Thymus (tissue), 11 donors: ENCODE data around the gene MED26. TPM values are rescaled to one million over a fixed set of nuclear protein-coding genes. Genes with fewer than 3 reads are reported as not detected.

Source experiments
- DNase-seq, 9 donors: peaks; one replicate each; pipeline ENCODE4 v3.0.0-alpha.2; 2013; ENCODE audit warnings: low spot score in 9 of 9, low read depth in 6 of 9, missing footprints in 1 of 9
- H3K27ac ChIP-seq, 2 donors: one replicate each; pipeline ENCODE4 v1.5.1; 2013; ENCODE audit warnings: control low read depth in 1 of 2, low read depth in 1 of 2, low read length in 1 of 2, mild to moderate bottlenecking in 1 of 2, moderate library complexity in 1 of 2
- H3K27me3 ChIP-seq, 2 donors: one replicate each; pipeline ENCODE4 v1.5.1; 2013; ENCODE audit warnings: low read length in 1 of 2; ENCODE audit not compliant: control insufficient read depth in 2 of 2, insufficient read depth in 1 of 2
- H3K36me3 ChIP-seq, 2 donors: one replicate each; pipeline ENCODE4 v1.5.1; 2013; ENCODE audit warnings: low read length in 1 of 2, mild to moderate bottlenecking in 1 of 2, moderate library complexity in 1 of 2; ENCODE audit not compliant: control insufficient read depth in 2 of 2, insufficient read depth in 2 of 2
- H3K4me1 ChIP-seq, 2 donors: one replicate each; pipeline ENCODE4 v1.5.1; 2013; ENCODE audit warnings: low read length in 2 of 2; ENCODE audit not compliant: control insufficient read depth in 2 of 2, insufficient read depth in 2 of 2
- H3K4me3 ChIP-seq, 2 donors: one replicate each; pipeline ENCODE4 v1.5.1; 2013; ENCODE audit warnings: low read length in 2 of 2, control low read depth in 1 of 2, mild to moderate bottlenecking in 1 of 2
- H3K9me3 ChIP-seq, 2 donors: one replicate each; pipeline ENCODE4 v1.5.1; 2013; ENCODE audit warnings: low read length in 1 of 2, mild to moderate bottlenecking in 1 of 2; ENCODE audit not compliant: control insufficient read depth in 2 of 2, insufficient read depth in 1 of 2
- WGBS: extraction: QIAGEN DNeasy Blood & Tissue Kit; methylation state at CpG from one replicate; pipeline ENCODE4 v1.1.7; 2013; 5-methylcytosine and 5-hydroxymethylcytosine counted together
- polyA plus RNA-seq: library from polyadenylated mRNA; stranded (reverse); fragments of 200-250 nt; gene quantifications from one replicate; pipeline ENCODE4 v1.2.3, GENCODE V29; 2013
- total RNA-seq: library from RNA; stranded (reverse); fragments of 120-200 nt; gene quantifications from one replicate; pipeline ENCODE4 v1.2.4, GENCODE V29; 2013
- donor health status: healthy.

MED26 gene
- total and polyA plus RNA-seq, 2 donors = 6.2 to 8.1 TPM

- Histone ChIP-seq H3K36me3 (peaks cover 36 to 38% of the 10 kb centered on the region in 2 donors), H3K9me3 (no peaks in the 10 kb centered on the region), H3K27ac (peak overlapping the region in 1 of 2 donors; percentile 64), H3K27me3 (no peaks in the 10 kb centered on the region), H3K4me3 (no peak overlapping the region), H3K4me1 (peaks cover 20 to 40% of the 10 kb centered on the region in 2 donors)
- 94% methylated on average over 12 of the region's 12 CpGs for WGBS
- DNase-seq = no peak
Observed at GRCh38 chr19:16581145-16581970, 46.6 kb downstream of the MED26 start.

GRCh38 chr19:16579381-16579780, 48.6 kb downstream of the MED26 start:
- no peak overlapping the region for H3K27ac ChIP-seq
- WGBS = 93% methylated on average over 4 of the region's 4 CpGs
- H3K4me3 ChIP-seq = no peak overlapping the region
- H3K4me1 ChIP-seq = peaks cover 13 to 29% of the 10 kb centered on the region in 2 donors
- peaks cover 51 to 54% of the 10 kb centered on the region in 2 donors for H3K36me3 ChIP-seq
- DNase-seq = no peak
- no peaks in the 10 kb centered on the region for H3K27me3 ChIP-seq
- H3K9me3 ChIP-seq = no peaks in the 10 kb centered on the region

- Histone ChIP-seq H3K4me1 (peaks cover 21 to 27% of the 10 kb centered on the region in 2 donors), H3K27me3 (no peaks in the 10 kb centered on the region), H3K27ac (no peak overlapping the region), H3K36me3 (peaks cover 54 to 57% of the 10 kb centered on the region in 2 donors), H3K9me3 (no peaks in the 10 kb centered on the region), H3K4me3 (no peak overlapping the region)
- 96% methylated on average over 17 of the region's 17 CpGs for WGBS
- DNase-seq = no peak
Observed at GRCh38 chr19:16577531-16577985, 50.4 kb downstream of the MED26 start.

DNA sequence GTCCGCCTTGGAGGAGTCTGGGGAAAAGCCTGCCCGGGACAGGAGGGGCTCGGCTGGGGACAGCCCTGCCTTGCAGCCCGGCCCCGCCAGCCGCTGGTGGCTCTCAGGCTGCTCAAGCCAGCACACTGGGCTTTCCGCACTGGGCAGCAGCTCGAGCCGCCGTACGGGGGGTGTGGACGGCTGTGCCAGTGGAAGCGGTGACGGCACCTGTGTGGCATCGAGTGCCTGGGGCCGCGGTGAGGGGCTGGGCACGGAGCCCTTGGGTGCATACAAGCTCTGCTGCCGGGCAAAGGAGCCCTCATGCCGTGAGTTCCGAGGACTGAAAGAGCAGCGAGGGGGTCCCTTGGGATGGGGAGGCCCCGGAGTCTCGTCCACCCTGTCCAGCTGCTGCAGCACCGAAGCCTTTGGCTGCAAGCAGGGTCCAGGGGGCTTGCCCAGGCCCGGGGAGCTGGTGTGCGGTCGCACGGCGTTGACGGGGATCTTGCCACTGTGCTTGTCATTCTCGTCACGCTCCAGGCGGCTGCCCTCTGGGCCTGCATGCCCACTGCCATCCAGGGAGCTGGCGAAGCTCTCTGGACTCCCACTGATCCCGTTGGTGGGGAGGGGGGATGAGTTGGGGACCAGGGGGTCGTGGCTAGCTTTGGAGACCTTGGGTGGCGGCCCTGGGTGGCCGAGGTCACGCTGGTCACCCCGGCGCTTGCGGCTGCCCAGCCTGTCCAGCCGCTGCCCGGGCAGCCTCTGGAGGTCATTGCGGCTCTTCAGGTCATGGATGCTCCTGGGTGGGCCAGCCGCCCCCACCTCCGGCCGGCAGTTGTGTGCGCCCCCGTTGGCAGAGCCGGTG, 51.1 kb downstream of the MED26 start:
- Histone ChIP-seq H3K27ac (no peak overlapping the region), H3K36me3 (peaks cover 53 to 54% of the 10 kb centered on the region in 2 donors), H3K4me1 (peaks cover 21 to 25% of the 10 kb centered on the region in 2 donors), H3K4me3 (no peak overlapping the region), H3K27me3 (no peaks in the 10 kb centered on the region), H3K9me3 (no peaks in the 10 kb centered on the region)
- WGBS = 96% methylated on average over 52 of the region's 52 CpGs
- DNase-seq = no peak

- 97% methylated on average over 48 of the region's 48 CpGs for WGBS
- DNase-seq = no peak
- no peaks in the 10 kb centered on the region for H3K9me3 ChIP-seq
- H3K36me3 ChIP-seq = peaks cover 50 to 53% of the 10 kb centered on the region in 2 donors
- H3K27me3 ChIP-seq = no peaks in the 10 kb centered on the region
- H3K4me3 ChIP-seq = no peak overlapping the region
- H3K27ac ChIP-seq = no peak overlapping the region
- peaks cover 29 to 32% of the 10 kb centered on the region in 2 donors for H3K4me1 ChIP-seq
Observed at GRCh38 chr19:16575861-16576689, 51.9 kb downstream of the MED26 start.

DNA sequence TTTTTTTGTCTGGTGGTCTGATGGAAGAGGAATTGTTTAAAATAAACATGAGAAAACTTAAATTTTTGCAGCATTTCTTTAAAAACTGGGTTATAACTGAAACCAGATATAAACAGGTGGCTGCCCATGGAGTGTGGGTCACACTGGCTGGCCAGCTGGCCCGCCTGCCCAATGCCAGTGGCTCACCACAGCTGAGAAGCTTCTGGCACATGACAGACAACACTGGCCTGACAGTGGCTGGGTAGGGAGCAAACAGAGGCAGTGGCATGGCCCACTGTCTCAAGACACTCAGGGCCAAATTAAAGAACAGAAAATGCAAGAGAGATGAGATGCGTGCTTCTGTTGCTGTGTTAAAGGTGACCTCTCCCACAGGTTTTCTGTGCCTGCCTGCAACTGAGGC, 52.7 kb downstream of the MED26 start:
- Histone ChIP-seq H3K27ac (no peak overlapping the region), H3K4me1 (peaks cover 31 to 40% of the 10 kb centered on the region in 2 donors), H3K4me3 (no peak overlapping the region), H3K27me3 (no peaks in the 10 kb centered on the region), H3K36me3 (peaks cover 50 to 57% of the 10 kb centered on the region in 2 donors), H3K9me3 (no peaks in the 10 kb centered on the region)
- no peak for DNase-seq
- WGBS = 97% methylated on average over 2 of the region's 2 CpGs

DNA sequence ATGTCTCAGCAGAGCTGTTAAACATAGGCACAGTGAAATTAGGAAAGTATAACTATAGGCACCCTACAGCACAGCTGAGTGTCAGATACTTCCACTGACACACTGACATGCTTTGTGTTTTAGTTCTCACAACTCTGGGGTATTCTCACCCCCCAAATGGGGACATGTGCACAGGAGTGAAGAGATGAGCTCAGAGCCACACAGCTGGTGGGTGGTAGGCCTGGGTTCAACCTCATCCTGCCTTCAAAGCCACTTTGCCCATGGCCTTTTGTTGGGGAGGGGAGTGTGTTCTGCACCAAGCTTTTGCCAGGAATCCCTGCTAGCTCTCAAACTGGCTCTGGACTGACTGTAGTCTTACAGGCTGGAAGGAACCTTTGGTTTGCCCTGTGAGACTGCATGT, 54.1 kb downstream of the MED26 start:
- Histone ChIP-seq H3K36me3 (peaks cover 51 to 61% of the 10 kb centered on the region in 2 donors), H3K9me3 (no peaks in the 10 kb centered on the region), H3K4me1 (peaks cover 31 to 42% of the 10 kb centered on the region in 2 donors), H3K27me3 (no peaks in the 10 kb centered on the region), H3K4me3 (peak overlapping the region in 1 of 2 donors; percentile 98), H3K27ac (peak overlapping the region; percentile 46 to 89)
- DNase-seq = peak in 2 of 9 donors; percentile 54 to 73

GRCh38 chr19:16573296-16573695, 54.7 kb downstream of the MED26 start:
- 78% methylated on average over 13 of the region's 13 CpGs for WGBS
- Histone ChIP-seq H3K4me1 (peaks cover 31 to 42% of the 10 kb centered on the region in 2 donors), H3K36me3 (peaks cover 46 to 60% of the 10 kb centered on the region in 2 donors), H3K27ac (peak overlapping the region; percentile 89 to 90), H3K9me3 (no peaks in the 10 kb centered on the region), H3K4me3 (peak overlapping the region; percentile 88 to 98), H3K27me3 (no peaks in the 10 kb centered on the region)
- DNase-seq = no peak
